OCI-M2 (cell line): Measurements from ENCODE around the gene OR5C1.
"Not testable (repeated sequence)": the region's sequence is repeated elsewhere in the genome, so short reads cannot be mapped to it uniquely, and the experiment has no call there.

ENCODE experiments used
- DNase-seq: peaks from one replicate; lab custom pipeline; 2025; ENCODE audit not compliant: unreplicated experiment; lab: John Stamatoyannopoulos, UW

The OR5C1 gene

DNA sequence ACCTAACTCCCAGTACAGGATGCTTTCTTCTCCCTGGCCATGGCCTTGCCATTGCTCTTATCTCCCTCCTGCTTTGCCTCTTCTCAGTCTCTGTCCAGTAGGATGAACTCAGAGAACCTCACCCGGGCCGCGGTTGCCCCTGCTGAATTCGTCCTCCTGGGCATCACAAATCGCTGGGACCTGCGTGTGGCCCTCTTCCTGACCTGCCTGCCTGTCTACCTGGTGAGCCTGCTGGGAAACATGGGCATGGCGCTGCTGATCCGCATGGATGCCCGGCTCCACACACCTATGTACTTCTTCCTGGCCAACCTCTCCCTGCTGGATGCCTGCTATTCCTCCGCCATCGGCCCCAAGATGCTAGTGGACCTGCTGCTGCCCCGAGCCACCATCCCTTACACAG lies at the start of gene OR5C1:
OR5C1 (plus strand) TSS at position 103 of the 400 bp plus-strand sequence; CDS start at position 103, 0 bp downstream.
- no peak for DNase-seq

DNA sequence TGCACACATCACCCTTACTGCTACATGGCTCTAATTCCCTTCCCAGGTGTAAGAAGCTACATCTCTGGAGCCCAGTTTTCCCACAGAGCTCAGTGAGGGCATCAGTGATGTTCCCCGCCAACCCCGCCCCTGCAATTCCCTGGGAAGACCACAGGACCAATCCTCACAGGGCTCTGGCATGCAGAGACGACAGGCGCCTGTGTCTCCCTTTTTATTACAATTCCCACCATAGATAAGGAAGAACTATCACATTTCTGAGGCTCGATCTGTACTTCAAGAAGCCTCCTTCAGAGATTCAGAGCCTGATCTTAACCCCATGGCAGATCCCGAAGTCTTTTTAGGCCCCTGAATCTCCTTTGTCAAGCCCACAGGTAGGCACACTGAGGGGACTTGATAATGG lies 46.7 kb upstream of the OR5C1 start, which contains the start of gene OR1L6:
OR1L6 (plus strand) TSS at position 301 of the 400 bp plus-strand sequence. CDS start 7,545 bp downstream, outside the sequence.
- no peak for DNase-seq

DNA sequence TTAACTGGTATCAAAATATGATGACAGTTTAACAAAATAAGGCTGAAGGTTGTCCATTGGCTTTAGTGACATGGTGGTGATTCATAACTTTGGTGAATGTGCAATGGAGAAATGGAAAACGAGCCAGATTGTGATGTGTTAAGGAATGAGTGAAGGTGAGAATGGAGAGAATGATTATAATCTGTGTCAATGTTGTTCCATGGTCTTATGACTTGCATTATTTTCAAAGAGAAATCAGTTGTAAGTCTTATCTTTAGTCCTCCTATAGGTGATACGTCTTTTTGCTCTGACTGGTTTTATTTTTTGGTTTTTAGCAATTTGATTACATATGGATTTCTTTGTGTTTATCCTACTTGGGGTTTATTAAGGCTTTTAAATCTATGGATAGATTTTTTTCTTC lies 33.9 kb upstream of the OR5C1 start:
- no peak for DNase-seq

DNA sequence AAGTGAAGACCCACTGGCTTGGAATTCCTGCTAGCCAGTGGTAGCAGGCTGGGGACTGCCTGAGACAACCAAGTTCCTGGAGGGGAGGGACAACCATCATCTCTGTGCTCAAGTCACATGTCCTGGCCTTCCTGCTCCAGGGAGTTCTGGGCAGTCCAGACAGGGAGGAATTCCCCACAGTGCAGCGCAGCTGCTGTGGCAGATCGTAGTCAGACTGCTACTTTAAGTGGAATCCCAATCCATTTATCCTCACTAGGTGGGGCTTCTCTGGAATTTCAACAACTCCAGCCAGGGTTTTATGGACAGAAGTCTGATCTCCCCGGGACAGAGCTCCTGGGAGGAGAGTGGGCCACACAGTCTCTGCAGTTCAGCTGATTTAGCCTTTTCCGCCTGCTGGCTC lies 20.9 kb upstream of the OR5C1 start:
- DNase-seq: no peak

DNA sequence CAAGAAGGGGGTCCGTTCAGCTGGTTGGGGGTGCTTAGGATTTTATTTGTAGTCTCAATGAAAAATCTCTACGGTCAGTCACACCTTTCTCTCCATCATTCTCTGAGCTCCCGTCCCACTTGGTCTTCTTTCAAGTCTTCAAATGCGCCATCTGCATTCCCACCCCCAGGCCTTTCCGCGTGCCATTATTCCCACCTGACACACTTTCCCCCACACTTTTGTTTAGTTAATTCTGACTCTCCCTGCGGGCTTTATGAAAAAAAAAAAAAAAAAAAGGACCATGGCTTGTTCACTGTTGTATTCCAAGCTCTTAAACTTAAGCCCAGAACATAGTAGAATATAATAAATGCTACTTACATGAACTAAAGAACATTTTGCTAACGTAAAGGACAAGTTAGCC lies 11.7 kb upstream of the OR5C1 start:
- DNase-seq: no peak

DNA sequence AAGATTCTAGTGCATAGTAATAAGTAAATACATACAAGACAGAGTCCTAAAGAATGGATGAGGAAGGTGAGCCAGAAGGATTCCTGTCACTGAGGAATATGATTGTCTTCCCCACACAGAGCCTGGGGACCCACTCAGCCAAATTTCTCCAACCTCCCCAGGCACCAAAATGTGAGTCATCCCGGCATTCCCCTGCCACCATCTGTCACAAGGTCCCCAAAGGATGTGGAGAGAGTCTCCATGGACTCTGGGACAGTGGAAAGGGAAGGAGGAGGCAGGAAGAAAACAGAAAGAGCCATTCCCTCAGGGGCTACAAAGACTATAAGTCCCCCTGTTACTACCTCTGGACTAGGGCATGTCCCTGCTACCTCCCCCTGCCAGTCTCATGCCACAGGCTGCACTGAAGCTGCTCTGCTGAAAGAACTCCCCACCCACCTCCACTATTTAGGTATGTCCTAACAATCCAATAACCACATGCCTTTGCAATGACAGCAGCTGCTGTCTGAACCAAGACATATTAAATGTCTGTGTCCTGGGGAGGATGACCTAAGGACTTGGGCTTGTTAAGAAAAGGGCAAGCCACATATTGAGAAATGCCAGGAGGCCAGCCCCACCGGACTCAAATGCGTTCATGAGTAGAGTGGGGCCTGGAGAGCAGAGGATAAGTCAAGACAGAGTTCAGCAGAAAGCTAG lies 10.7 kb upstream of the OR5C1 start:
- no peak for DNase-seq

DNA sequence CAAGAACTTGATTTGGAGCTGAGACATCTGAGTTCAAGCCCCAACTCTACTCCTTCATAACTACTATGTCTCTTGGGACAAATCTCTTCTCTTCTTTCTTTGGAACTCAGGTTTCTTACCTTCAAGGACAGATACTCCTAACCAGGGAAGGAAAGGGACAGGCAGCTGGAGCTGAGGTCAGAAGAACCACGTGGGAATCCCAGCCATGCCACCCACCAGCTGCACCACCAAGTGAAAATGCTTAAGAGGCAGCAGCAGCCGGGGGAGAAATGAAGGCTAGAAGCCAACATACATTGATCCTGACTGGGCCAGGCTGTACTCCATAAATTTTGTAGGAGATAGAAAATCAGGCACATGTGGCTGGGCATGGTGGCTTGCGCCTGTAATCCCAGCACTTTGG lies 9.6 kb upstream of the OR5C1 start:
- no peak for DNase-seq

DNA sequence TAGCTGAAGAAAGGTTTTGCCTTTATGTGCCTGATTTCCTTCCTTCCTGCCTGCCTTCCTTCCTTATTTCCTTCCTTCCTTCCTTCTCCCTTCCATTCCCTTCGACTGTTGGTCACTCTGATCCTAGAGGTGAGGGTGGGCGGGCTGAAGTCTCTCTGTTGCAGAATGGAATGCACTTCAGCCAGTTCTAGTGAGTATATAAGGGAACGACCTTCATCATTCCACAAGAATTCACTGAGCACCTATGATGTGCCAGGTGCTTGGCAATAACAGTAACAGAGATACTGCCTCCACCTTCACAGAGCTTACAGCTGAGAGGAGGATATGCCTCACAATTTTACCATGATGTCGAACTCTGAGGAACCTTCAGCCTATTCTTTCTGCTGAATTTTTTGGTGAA lies 8.7 kb upstream of the OR5C1 start:
- no peak for DNase-seq

DNA sequence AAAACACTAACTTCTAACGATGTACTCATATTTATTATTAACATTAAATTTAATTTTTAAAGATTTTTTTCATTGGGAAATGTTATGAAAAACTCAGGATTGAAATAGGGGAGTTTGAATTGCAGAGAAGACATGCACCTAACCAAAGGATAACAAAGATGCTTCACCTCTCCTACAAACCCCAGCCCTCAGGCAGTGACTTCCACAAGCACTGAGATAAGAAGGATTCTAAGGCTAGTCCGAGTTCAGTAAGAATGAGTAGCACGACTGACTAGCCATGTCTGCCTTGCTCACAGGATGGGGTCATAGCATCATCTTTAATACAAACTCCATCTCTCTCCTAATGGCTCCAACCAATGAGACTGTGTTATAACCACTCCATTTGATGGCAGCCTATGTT lies 7.1 kb upstream of the OR5C1 start:
- no peak for DNase-seq

DNA sequence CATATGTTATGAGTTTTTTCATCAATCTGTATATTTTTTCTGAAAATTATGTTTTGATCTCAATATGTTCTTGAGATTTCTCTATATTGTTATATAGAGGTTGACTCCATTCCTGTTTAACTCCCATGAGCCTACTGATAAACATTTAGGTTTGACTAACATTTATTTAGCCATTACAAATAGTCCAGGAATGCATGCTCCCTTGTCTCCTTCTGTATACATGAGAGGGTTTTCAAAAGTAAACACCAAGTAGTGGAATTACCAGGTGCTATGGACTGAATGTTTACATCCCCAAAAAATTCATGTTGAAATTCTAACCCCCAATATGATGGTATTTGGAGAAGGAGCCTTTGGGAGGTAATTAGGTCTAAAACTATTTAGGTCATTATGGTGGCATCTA lies 3.5 kb upstream of the OR5C1 start:
- no peak for DNase-seq

DNA sequence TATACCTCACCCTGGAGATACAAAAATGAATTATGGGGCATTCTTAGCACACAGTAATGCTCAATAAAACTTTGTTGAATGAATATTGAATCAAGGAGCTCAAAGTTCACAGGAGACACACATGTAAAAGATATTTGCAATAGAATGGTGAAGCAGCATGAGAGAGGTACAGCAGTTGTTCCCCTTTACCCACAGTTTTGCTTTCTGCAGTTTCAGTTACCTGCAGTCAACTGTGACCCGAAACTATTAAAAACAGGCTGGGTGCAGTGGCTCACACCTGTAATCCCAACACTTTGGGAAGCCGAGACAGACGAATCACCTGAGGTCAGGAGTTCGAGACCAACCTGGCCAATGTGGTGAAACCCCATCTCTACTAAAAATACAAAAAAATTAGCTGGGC lies 2.4 kb upstream of the OR5C1 start:
- no peak for DNase-seq

DNA sequence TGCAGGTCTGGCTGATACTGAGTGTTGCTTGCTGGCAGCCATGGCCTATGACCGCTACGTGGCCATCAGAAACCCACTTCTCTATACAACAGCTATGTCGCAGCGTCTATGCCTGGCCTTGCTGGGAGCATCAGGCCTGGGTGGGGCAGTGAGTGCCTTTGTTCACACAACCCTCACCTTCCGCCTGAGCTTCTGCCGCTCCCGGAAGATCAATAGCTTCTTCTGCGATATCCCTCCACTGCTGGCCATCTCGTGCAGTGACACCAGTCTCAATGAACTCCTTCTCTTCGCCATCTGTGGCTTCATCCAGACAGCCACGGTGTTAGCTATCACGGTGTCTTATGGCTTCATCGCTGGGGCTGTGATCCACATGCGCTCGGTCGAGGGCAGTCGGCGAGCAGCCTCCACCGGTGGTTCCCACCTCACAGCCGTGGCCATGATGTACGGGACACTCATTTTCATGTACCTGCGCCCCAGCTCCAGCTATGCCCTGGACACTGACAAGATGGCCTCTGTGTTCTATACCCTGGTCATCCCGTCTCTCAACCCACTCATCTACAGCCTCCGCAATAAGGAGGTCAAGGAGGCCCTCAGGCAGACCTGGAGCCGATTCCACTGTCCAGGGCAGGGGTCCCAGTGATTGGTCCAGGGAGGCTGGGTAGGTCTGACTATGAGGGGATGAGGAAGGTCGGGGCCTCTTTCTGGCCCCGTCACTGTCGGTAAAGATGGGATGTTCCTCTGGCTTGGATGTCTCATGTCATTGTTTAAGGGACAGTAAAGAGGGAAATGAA lies 718 bp downstream of the OR5C1 start:
- DNase-seq: no peak

DNA sequence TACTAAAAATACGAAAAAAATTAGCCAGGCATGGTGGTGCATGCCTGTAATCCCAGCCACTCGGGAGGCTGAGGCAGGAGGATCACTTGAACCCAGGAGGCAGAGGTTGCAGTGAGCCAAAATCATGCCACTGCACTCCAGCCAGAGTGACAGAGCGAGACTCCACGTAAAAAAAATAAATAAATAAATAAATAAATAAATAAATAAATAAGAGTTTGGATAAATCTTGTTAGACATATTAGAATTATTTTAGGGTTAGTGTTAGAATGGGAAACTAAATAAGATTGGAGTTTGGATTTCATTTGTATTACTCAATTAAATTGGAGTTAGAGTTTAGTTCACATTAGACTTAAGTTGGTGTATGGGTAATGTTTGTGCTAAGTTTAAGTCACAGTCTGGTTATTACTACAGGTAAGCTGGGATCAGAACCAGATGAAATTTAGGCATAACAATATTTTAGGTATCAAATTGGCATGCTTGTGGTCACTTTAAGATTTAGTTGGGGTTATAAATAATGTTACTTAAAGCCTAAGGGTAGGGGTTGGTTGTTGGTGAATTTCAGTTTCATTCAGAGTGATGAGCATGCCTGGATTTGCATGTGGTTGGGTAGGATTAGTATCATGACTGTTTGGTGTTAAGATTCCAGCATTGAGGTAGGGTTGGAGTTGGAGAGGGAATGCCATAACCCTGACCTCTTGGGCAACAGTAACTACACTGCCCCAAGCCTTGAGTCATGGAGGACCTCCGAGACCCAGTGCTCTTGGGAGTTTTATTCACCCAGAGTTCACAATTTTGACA lies 3.3 kb downstream of the OR5C1 start:
- DNase-seq: no peak

DNA sequence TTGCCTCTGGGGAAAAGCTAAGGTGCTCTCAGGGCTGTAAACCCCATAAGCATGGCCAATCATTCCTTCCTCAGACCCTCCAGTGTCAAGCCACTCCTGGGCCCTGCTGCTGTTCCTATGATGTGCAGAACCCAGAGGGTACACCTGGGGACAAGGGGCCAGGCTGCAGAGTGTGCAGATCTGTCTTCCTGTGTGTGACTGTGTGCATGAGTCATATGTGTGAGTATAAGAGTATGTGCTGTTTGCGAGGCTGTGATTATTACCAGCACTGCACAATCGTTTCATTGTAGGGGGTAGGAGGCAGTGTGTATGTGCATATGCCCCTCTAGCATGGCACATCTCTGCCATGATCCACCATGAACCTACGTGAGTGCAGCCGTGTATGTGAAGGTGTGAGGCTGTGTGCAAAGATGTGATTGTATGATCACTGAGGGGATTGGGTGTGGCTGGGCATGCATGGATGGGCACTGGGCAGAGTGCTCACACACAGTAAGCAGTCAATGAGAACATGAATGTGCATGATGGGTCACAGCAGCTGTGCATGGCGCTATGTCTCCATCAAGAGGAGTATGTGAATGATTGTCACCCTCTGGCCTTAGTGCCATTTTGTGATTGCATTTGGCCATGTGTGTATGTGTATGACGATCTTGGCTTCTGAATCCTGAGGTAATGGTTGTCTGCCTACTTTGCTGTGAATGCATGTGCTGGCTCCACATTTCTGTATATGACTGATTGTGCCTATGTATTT lies 8.8 kb downstream of the OR5C1 start:
- DNase-seq: no peak

DNA sequence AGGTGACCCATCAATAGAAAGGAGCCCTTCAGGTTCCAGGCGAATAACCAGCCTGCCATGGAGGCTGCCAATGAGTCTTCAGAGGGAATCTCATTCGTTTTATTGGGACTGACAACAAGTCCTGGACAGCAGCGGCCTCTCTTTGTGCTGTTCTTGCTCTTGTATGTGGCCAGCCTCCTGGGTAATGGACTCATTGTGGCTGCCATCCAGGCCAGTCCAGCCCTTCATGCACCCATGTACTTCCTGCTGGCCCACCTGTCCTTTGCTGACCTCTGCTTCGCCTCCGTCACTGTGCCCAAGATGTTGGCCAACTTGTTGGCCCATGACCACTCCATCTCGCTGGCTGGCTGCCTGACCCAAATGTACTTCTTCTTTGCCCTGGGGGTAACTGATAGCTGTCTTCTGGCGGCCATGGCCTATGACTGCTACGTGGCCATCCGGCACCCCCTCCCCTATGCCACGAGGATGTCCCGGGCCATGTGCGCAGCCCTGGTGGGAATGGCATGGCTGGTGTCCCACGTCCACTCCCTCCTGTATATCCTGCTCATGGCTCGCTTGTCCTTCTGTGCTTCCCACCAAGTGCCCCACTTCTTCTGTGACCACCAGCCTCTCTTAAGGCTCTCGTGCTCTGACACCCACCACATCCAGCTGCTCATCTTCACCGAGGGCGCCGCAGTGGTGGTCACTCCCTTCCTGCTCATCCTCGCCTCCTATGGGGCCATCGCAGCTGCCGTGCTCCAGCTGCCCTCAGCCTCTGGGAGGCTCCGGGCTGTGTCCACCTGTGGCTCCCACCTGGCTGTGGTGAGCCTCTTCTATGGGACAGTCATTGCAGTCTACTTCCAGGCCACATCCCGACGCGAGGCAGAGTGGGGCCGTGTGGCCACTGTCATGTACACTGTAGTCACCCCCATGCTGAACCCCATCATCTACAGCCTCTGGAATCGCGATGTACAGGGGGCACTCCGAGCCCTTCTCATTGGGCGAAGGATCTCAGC lies 11.6 kb downstream of the OR5C1 start, which contains the start of gene OR1K1:
OR1K1 (plus strand) TSS at position 58 of the 995 bp plus-strand sequence; CDS start at position 58, 0 bp downstream.
- no peak for DNase-seq

DNA sequence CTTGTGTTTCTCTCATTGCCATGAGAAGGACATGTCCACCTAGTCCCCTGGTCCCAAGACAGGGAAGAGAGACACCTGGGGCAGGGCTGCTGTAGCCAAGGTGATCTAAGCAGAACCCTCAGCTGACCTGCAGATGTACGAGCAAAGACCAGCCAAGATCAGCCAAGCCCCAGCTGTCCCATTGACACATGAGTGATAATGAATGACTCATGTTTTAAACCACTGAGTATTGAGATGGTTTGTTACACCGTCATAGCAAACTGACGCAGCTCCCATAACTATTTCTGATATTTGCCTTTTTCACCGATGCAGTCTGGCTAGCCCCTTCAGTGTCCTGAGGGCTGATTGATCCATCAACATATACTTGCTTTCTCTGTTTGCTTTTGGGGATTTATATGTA lies 17.9 kb downstream of the OR5C1 start:
- DNase-seq: no peak

DNA sequence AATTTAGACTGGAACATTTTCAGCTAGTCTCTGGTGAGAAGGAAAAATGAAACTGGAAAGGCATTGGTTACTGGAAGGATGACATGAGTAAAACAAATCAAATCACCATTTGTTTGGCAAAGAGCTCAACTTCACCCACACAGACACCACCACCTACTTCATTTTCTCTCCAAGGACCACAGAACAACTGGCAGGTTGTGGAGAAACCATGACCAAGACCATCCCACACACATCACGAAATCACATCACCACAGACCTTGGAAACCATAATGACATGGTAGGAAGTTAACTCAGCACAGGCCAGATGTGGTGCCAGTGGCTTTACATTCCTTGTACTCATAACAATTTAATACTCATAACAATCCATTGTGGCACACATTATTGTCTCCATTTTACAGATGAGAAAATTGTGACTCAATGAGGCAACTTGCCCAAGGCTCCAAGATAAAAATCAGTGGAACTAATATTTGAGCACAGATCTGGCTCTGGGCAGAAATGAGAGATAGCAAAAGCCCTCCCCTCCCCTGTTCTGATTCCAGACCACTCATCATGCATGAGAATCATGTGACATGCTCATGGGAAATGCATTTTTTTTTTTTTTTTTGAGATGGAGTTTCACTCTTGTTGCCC lies 18.7 kb downstream of the OR5C1 start:
- DNase-seq: no peak

DNA sequence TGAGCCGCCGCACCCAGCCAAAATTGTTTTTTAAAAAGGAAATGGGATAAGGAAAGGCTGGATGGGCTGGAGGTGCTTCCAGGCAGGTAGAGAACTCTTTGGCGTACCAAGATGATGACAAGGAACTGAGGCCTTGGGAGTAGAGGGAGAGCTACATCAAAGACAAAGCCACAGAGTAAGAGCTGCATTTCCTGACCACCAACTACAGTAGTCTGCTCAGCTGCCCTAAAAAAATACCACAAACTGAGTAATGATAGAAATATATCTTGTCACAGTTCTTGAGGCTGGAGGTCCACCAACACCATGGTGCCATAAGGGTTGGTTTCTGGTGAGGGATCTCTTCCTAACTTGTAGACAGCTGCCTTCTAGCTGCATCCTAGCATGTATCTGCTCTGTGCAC lies 19.4 kb downstream of the OR5C1 start:
- DNase-seq: no peak

DNA sequence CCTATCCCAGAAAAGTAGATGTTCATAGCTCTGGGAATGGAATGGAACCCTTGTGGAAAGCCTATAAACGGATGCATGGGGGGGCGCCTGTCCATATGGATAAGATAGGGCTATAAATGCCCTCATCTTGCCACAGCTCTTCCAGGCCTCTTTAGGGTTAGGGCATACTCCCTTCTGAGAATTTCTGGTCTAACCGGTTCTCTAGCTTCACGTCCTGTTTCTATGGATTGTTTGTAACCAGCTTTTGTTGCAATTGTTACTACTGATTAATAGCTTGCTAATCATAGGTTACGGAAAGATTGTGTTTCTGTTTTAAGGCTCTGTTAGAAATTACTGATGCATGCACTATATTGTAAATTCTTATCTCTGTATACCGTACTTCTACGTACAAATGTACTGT lies 20.5 kb downstream of the OR5C1 start:
- not testable (repeated sequence) for DNase-seq
